HG03469 (cell line): ENCODE measurements around the gene LDLRAP1.
"Not testable (repeated sequence)": the region's sequence is repeated elsewhere in the genome, so short reads cannot be mapped to it uniquely, and the experiment has no call there.

Experiments
- ATAC-seq: cut with Tn5 transposase; IDR thresholded peaks from one replicate; pipeline ENCODE4 v1.9.1; 2021; ENCODE audit warnings: mild to moderate bottlenecking, moderate library complexity, moderate number of reproducible peaks; ENCODE audit not compliant: unreplicated experiment

The LDLRAP1 gene

GRCh38 chr1:25543425-25544242, at the start of gene LDLRAP1:
Gene LDLRAP1 (plus strand): TSS chr1:25543606. CDS start chr1:25543699, 93 bp downstream.
- no peak for ATAC-seq

GRCh38 chr1:25494952-25495351, 48.5 kb upstream of the LDLRAP1 start:
- ATAC-seq, result no peak

GRCh38 chr1:25500694-25501093, 42.7 kb upstream of the LDLRAP1 start:
- ATAC-seq, result no peak

GRCh38 chr1:25501235-25502058, 42.0 kb upstream of the LDLRAP1 start:
- ATAC-seq, result no peak

GRCh38 chr1:25502957-25503356, 40.4 kb upstream of the LDLRAP1 start:
- no peak for ATAC-seq

- no peak for ATAC-seq
Measured at GRCh38 chr1:25503551-25504426, 39.6 kb upstream of the LDLRAP1 start.

- no peak for ATAC-seq
Measured at GRCh38 chr1:25504706-25505595, 38.5 kb upstream of the LDLRAP1 start.

GRCh38 chr1:25505656-25506385, 37.6 kb upstream of the LDLRAP1 start:
- ATAC-seq, result no peak

- ATAC-seq, result not testable (repeated sequence)
Measured at GRCh38 chr1:25506566-25507463, 36.6 kb upstream of the LDLRAP1 start.

GRCh38 chr1:25513666-25514065, 29.7 kb upstream of the LDLRAP1 start:
- ATAC-seq, result no peak

- ATAC-seq, result no peak
Measured at GRCh38 chr1:25515033-25515432, 28.4 kb upstream of the LDLRAP1 start.

- ATAC-seq, result no peak
Measured at GRCh38 chr1:25516686-25517085, 26.7 kb upstream of the LDLRAP1 start.

- no peak for ATAC-seq
Measured at GRCh38 chr1:25517476-25518394, 25.7 kb upstream of the LDLRAP1 start.

- no peak for ATAC-seq
Measured at GRCh38 chr1:25519624-25520023, 23.8 kb upstream of the LDLRAP1 start.

GRCh38 chr1:25520446-25521061, 22.9 kb upstream of the LDLRAP1 start:
- ATAC-seq, result no peak

- ATAC-seq, result no peak
Measured at GRCh38 chr1:25522031-25522655, 21.3 kb upstream of the LDLRAP1 start.
